HepG2 (cell line): ENCODE results near the gene PTCD2. TPM values are rescaled to one million over a fixed set of nuclear protein-coding genes. Genes with fewer than 3 reads are reported as not detected.
A peak's percentile ranks its signal among the peaks of the same experiment; 100 is the strongest.

Source experiments
- AGO2 ChIP-seq: fragments of 200-400 bp; formaldehyde crosslinking; optimal IDR thresholded peaks from 2 replicates; pipeline ENCODE3; 2017; ENCODE audit warnings: mild to moderate bottlenecking, low read depth, low read length, moderate library complexity
- ASH2L ChIP-seq: fragments of 300-600, 200-600 bp; sonication (generic); IDR thresholded peaks from 2 replicates; pipeline ENCODE4 v1.7.0; 2017; ENCODE audit warnings: low read depth, mild to moderate bottlenecking, moderate library complexity, mixed read lengths, low read length; ENCODE audit not compliant: insufficient read length
- CBX1 ChIP-seq: IDR thresholded peaks from one replicate; pipeline ENCODE4 v1.6.1; 2016; ENCODE audit warnings: antibody characterized with exemption, low read depth
- CSRNP2 ChIP-seq: sonication (generic); formaldehyde crosslinking; conservative IDR thresholded peaks from 2 replicates; pipeline ENCODE4 v1.8.0; 2022; ENCODE audit warnings: low read depth, missing genetic modification reagents
- MAZ ChIP-seq, 2 experiments: sonication (generic) in 1 of 2; formaldehyde crosslinking in 1 of 2; IDR thresholded peaks; 2 replicates each; pipeline versions ENCODE4 v1.5.0 to v1.6.1; 2012 to 2020; ENCODE audit warnings: low read depth in 2 of 2, mild to moderate bottlenecking in 2 of 2, borderline replicate concordance in 1 of 2, improper control_type of control experiment in 1 of 2, low read length in 1 of 2, missing genetic modification reagents in 1 of 2, moderate library complexity in 1 of 2
- MLLT10 ChIP-seq: sonication (generic); formaldehyde crosslinking; IDR thresholded peaks from 2 replicates; pipeline ENCODE4 v1.4.0; 2020; ENCODE audit warnings: missing genetic modification reagents
- PITX1 ChIP-seq: sonication (generic); formaldehyde crosslinking; IDR thresholded peaks from 2 replicates; pipeline ENCODE4 v1.5.1; 2020; ENCODE audit warnings: mild to moderate bottlenecking, missing genetic modification reagents
- PRMT3 ChIP-seq: sonication (generic); formaldehyde crosslinking; IDR thresholded peaks from 2 replicates; pipeline ENCODE4 v1.8.1; 2022; ENCODE audit warnings: low read depth, mild to moderate bottlenecking, moderate library complexity, missing genetic modification reagents, borderline replicate concordance
- RFX3 ChIP-seq: IDR thresholded peaks from 2 replicates; pipeline ENCODE4 v1.6.1; 2016; ENCODE audit warnings: missing biosample characterization, missing genetic modification reagents
- ZBTB46 ChIP-seq: sonication (generic); formaldehyde crosslinking; IDR thresholded peaks from 2 replicates; pipeline ENCODE4 v1.4.0; 2020; ENCODE audit warnings: mild to moderate bottlenecking, missing genetic modification reagents, borderline replicate concordance
- ZFP91 ChIP-seq: sonication (generic); formaldehyde crosslinking; IDR thresholded peaks from 2 replicates; pipeline ENCODE4 v1.9.0; 2022; ENCODE audit warnings: missing genetic modification reagents, mild to moderate bottlenecking, borderline replicate concordance
- ZNF224 ChIP-seq: sonication (generic); formaldehyde crosslinking; IDR thresholded peaks from 2 replicates; pipeline ENCODE4 v1.5.0; 2020; ENCODE audit warnings: mild to moderate bottlenecking, missing genetic modification reagents
- ZNF274 ChIP-seq: sonication (generic); formaldehyde crosslinking; IDR thresholded peaks from 2 replicates; pipeline ENCODE4 v1.5.1; 2020; ENCODE audit warnings: mild to moderate bottlenecking, missing genetic modification reagents
- ZNF546 ChIP-seq: sonication (generic); formaldehyde crosslinking; conservative IDR thresholded peaks from 2 replicates; pipeline ENCODE4 v1.8.1; 2023; ENCODE audit warnings: mild to moderate bottlenecking, missing genetic modification reagents
- ZNF556 ChIP-seq: sonication (generic); formaldehyde crosslinking; IDR thresholded peaks from 2 replicates; pipeline ENCODE4 v1.4.0; 2020; ENCODE audit warnings: mild to moderate bottlenecking, missing genetic modification reagents, borderline replicate concordance
- ZNF577 ChIP-seq: sonication (generic); formaldehyde crosslinking; IDR thresholded peaks from 2 replicates; pipeline ENCODE4 v1.4.0; 2020; ENCODE audit warnings: mild to moderate bottlenecking, low read depth, missing genetic modification reagents, borderline replicate concordance
- ZNF800 ChIP-seq: sonication (generic); formaldehyde crosslinking; IDR thresholded peaks from 2 replicates; pipeline ENCODE4 v1.4.0; 2020; ENCODE audit warnings: missing genetic modification reagents
- polyA plus RNA-seq, 8 experiments: library from polyadenylated mRNA; depleted of rRNA in 3 of 8; stranded (reverse) in 7 of 8; unstranded in 1 of 8; fragments of >200 nt; fragmentation: Illumina TruSeq in 4 of 8; extraction: Trizol in 4 of 8; gene quantifications; 2 replicates each; pipeline versions ENCODE4 v1.2.1 to v1.2.3, GENCODE V29; 2011 to 2016; ENCODE audit warnings: low read depth in 4 of 8, missing spikeins in 1 of 8, mixed read lengths in 1 of 8; ENCODE audit not compliant: insufficient read depth in 1 of 8
- total RNA-seq, 5 experiments: library from RNA; depleted of rRNA; stranded (reverse); fragments of >200 nt; fragmentation: Illumina TruSeq; extraction: Trizol; gene quantifications; 2 replicates each; pipeline ENCODE4 v1.2.3, GENCODE V29; 2016; ENCODE audit warnings: low read depth in 1 of 5
- TF ChIP-seq, protein P1 (sequence below): sonication (generic); formaldehyde crosslinking; IDR thresholded peaks from 2 replicates; pipeline ENCODE4 v1.4.0; 2020; ENCODE audit warnings: missing genetic modification reagents

The PTCD2 gene
- total and polyA plus RNA-seq, 2 of the 13 experiments (the other 11 are each of a cell fraction or from before 2014, with no cell fraction given), result 5.3 to 6.4 TPM

DNA sequence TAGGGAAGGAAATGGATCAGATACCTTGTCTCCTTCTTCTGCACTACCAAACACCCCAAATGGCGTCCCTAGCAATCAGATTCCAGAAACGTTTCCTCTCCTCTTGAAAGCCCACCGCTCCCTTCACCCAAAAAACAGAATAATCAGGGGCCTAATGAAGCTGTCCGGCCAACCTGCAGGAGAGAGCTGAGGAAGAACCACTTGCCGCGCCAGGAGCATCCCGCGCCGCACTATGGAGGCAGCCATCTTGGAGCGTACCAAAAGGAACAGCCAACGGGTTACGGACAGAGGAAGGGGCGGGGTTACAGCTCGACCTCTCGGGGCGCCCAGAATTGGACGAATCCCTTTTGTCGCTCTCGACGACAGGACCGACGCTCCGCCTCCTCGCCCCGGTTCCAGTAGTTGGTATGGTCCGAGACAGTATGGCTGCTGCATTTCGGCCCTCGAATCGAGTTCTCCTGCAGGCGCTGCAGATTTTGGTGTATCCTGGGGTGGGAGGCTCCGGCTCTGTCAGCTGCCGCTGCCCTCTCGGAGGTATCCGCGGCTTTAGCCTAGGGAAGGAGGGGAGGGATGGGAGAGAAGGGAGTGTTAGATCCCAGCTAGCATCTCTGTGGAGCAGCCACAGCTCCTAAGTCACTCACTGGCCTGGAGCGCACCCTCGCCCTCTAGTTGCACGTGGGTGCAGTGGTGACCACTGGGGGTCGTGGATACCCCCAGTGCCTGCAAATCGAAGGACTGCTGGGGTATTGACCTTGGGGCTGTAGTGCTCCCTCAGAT, at the start of gene PTCD2, which contains the start of gene MRPS27 (continued):
- TF ChIP-seq ZNF800 (CRISPR knock-in tag) (0 out of 2 replicates have a peak, but pooled peaks have one; percentile 55), PRMT3 (CRISPR knock-in tag) (no peak), ZBTB46 (CRISPR knock-in tag) (no peak), ZNF224 (CRISPR knock-in tag) (0 out of 2 replicates have a peak, but pooled peaks have one; percentile 28), ASH2L (peak; percentile 95), ZNF546 (CRISPR knock-in tag) (peak; percentile 86; the same call in 1 of the 2 replicates), ZFP91 (CRISPR knock-in tag) (peak; percentile 79; the same call in 1 of the 2 replicates), ZNF577 (CRISPR knock-in tag) (0 out of 2 replicates have a peak, but pooled peaks have one; percentile 41), ZNF556 (CRISPR knock-in tag) (peak; percentile 36; the same call in 1 of the 2 replicates), MLLT10 (CRISPR knock-in tag) (no peak), CSRNP2 (0 out of 2 replicates have a peak, but pooled peaks have one; percentile 47), MAZ (IDR thresholded peaks at IDR 0.05; ENCODE audit: borderline replicate concordance, low read depth, low read length) (no peak), MAZ (CRISPR knock-in tag; IDR thresholded peaks at IDR 0.05; ENCODE audit: low read depth) (peak; percentile 44), ZNF274 (0 out of 2 replicates have a peak, but pooled peaks have one; percentile 54), RFX3 (0 out of 2 replicates have a peak, but pooled peaks have one; percentile 11), AGO2 (peak; percentile 24), PITX1 (CRISPR knock-in tag) (no peak), CBX1 (peak; percentile 61)
- TF ChIP-seq, protein P1, sequence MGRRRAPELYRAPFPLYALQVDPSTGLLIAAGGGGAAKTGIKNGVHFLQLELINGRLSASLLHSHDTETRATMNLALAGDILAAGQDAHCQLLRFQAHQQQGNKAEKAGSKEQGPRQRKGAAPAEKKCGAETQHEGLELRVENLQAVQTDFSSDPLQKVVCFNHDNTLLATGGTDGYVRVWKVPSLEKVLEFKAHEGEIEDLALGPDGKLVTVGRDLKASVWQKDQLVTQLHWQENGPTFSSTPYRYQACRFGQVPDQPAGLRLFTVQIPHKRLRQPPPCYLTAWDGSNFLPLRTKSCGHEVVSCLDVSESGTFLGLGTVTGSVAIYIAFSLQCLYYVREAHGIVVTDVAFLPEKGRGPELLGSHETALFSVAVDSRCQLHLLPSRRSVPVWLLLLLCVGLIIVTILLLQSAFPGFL (CRISPR knock-in tag), result no peak; the same call in 1 of the 2 replicates
